ENCODE results near the gene ATP6V1B1. TPM values are rescaled to one million over a fixed set of nuclear protein-coding genes. Genes with fewer than 3 reads are reported as not detected.

Gene ATP6V1B1
- total and polyA plus RNA-seq, 2 of the 4 experiments (the other 2 are of a cell fraction) = 1.3 TPM; not detected in 1

- no peaks in the 10 kb centered on the region; a peak in 1 of 4 replicates for H3K79me1 ChIP-seq (ENCODE audit: low read depth in 1 of 2, low read length in 2 of 2)
- no peak overlapping the region for H2BK5ac ChIP-seq (ENCODE audit: low read depth, low read length, poor library complexity, severe bottlenecking)
- H4K20me1 ChIP-seq (ENCODE audit: insufficient read depth, low read length) = peaks cover 5% of the 10 kb centered on the region; the same call in 1 of the 2 replicates
- H3K27ac ChIP-seq (ENCODE audit: insufficient read depth, low read length) = no peak overlapping the region
- H2BK20ac ChIP-seq (ENCODE audit: low read depth, low read length) = no peak overlapping the region
- H2BK120ac ChIP-seq (ENCODE audit: low read depth, low read length) = no peak overlapping the region
- H3K36me3 ChIP-seq (ENCODE audit: control insufficient read depth, insufficient read depth, low read length) = peaks cover 18% of the 10 kb centered on the region
- no peak overlapping the region for H3K23ac ChIP-seq (ENCODE audit: low read depth, low read length)
- ChIA-PET POLR2A (ENCODE audit: unreplicated experiment) (no interaction called here), CTCF (no interaction called here)
- H3K4me3 ChIP-seq (ENCODE audit: insufficient read depth, low read depth, low read length) = no peak overlapping the region
- WGBS, 2 experiments (ENCODE audit: extremely low coverage in 2 of 2, insufficient read length in 1 of 2) = 100% methylated on average over 3 of the region's 3 CpGs; no CpG with 5 or more reads in 1 of the 2 experiments
- dilution Hi-C loops (cut with HindIII; ENCODE audit: low sequenced_read_pairs, unreplicated experiment) = no loop called here
- H3K14ac ChIP-seq (replicated peaks; ENCODE audit: low read depth, low read length) = no peak overlapping the region
- peaks cover 2% of the 10 kb centered on the region; the same call in 1 of the 2 replicates for H3K4me1 ChIP-seq (ENCODE audit: control insufficient read depth, insufficient read depth, low read length)
- intact Hi-C loops (cut with micrococcal nuclease) = no loop called here
- H3K9ac ChIP-seq (ENCODE audit: low read depth, low read length) = no peak overlapping the region
- H4K8ac ChIP-seq (ENCODE audit: low read depth in 2 of 2, low read length in 2 of 2) = no peak overlapping the region
- DNase-seq (no peak), ATAC-seq (ENCODE audit: low read depth) (no peak)
- no peak overlapping the region for H4K5ac ChIP-seq (ENCODE audit: low read depth, low read length)
- H3K4ac ChIP-seq (ENCODE audit: low read depth, low read length) = no peak overlapping the region
- H4K91ac ChIP-seq (ENCODE audit: insufficient read depth, low read depth, low read length) = no peak overlapping the region
- in situ Hi-C loops (cut with MboI; ENCODE audit: low sequenced_read_pairs) = loop anchor here (10.0 kb wide), 1 partner anchor 688 kb away; the partner anchor contains the start of gene SNRPG
- H2BK15ac ChIP-seq (ENCODE audit: low read depth, low read length) = no peak overlapping the region
- H3K56ac ChIP-seq (ENCODE audit: extremely low read depth, insufficient read depth, low read length) = no peak overlapping the region
- no peak overlapping the region for H3K18ac ChIP-seq (ENCODE audit: low read depth, low read length)
- no peak overlapping the region for H2AK9ac ChIP-seq (replicated peaks; ENCODE audit: low read depth, low read length, poor library complexity)
- H2AK5ac ChIP-seq (ENCODE audit: low read depth, low read length) = no peak overlapping the region
- H3K27me3 ChIP-seq (ENCODE audit: control insufficient read depth, insufficient read depth, low read length) = no peaks in the 10 kb centered on the region
- H3K9me1 ChIP-seq (ENCODE audit: insufficient read depth, low read length) = 0 out of 2 replicates have a peak, but pooled peaks cover 4% of the 10 kb centered on the region
- no peaks in the 10 kb centered on the region for H3K9me3 ChIP-seq (ENCODE audit: control insufficient read depth, insufficient read depth, low read length)
- H3K4me2 ChIP-seq (ENCODE audit: low read depth, low read length) = no peak overlapping the region
- no peak overlapping the region for H2AFZ ChIP-seq (replicated peaks; ENCODE audit: low read length, poor library complexity)
- TF ChIP-seq RFX5 (IDR thresholded peaks at IDR 0.05; ENCODE audit: low read depth, low read length) (no peak), USF2 (IDR thresholded peaks at IDR 0.05; ENCODE audit: low read depth, low read length) (no peak), SMC3 (IDR thresholded peaks at IDR 0.05; ENCODE audit: low read depth, low read length) (no peak), BHLHE40 (IDR thresholded peaks at IDR 0.05; ENCODE audit: low read depth, low read length) (no peak), MAZ (IDR thresholded peaks at IDR 0.05; ENCODE audit: borderline replicate concordance, low read depth, low read length) (no peak), RAD21 (IDR thresholded peaks at IDR 0.05; ENCODE audit: low read length) (no peak)
- no TSS peak for BruUV-seq (replicated peaks)
These were observed 47.3 kb downstream of the ATP6V1B1 start for GRCh38 chr2:70982971-70983370.

All from IMR-90 (cell line).